ENCODE results near the gene CISD3. TPM values are rescaled to one million over a fixed set of nuclear protein-coding genes. Genes with fewer than 3 reads are reported as not detected.
A peak's percentile ranks its signal among the peaks of the same experiment; 100 is the strongest.

The CISD3 gene
- total RNA-seq, 2 experiments from 2014 or later: 4.7 to 5.7 TPM

DNA sequence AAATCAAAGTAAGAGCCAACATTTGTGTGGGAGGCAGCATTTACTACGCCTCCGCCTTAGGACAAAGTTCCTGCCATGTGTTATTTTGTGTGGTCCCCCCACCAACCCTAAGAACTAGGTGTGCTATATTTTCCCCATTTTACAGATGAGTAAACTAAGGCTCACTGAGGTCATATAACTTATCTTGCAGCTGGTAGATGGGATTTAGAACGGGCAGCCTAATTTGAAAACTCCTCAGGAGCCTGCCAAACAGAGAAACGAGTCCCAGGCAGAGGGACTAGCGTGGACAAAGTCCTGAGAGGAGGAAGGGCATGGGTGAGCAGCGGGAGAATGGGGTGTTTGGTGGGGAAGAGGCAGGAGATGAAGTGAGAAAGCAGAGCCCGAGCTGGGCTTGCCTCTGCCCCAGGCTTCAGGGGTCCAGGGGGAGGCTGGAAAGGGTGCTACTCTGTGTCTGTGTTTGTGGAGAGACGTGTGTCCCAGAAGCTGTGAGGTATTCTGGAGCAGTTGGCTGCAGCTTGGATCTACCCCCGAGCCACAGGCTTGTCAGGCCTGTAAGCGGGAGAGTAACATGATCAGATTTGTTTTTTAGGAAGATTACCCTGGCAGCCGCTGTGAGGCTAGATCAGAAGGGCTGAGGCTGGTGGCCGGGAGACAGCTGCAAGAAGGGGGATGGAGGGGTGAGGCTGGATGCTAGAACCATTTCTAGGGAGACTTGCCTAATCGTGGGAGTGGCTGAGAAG, 20.1 kb upstream of the CISD3 start:
- ATAC-seq (ENCODE audit: poor library complexity) (no peak), DNase-seq (no peak)
- H3K36me3 ChIP-seq (ENCODE audit: insufficient read depth, low read length): peaks cover 72% of the 10 kb centered on the region
- POLR2A ChIA-PET: interaction anchor here (2.4 kb wide), 1 partner anchor 18 kb away, joined by 17 read pairs; no protein-coding TSS in a partner anchor
- TF ChIP-seq, protein P1, sequence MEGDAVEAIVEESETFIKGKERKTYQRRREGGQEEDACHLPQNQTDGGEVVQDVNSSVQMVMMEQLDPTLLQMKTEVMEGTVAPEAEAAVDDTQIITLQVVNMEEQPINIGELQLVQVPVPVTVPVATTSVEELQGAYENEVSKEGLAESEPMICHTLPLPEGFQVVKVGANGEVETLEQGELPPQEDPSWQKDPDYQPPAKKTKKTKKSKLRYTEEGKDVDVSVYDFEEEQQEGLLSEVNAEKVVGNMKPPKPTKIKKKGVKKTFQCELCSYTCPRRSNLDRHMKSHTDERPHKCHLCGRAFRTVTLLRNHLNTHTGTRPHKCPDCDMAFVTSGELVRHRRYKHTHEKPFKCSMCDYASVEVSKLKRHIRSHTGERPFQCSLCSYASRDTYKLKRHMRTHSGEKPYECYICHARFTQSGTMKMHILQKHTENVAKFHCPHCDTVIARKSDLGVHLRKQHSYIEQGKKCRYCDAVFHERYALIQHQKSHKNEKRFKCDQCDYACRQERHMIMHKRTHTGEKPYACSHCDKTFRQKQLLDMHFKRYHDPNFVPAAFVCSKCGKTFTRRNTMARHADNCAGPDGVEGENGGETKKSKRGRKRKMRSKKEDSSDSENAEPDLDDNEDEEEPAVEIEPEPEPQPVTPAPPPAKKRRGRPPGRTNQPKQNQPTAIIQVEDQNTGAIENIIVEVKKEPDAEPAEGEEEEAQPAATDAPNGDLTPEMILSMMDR (IDR thresholded peaks at IDR 0.05): no peak
- no peak overlapping the region for H3K4me3 ChIP-seq (ENCODE audit: low read length)
- Mint-ChIP-seq H3K27ac (peak overlapping the region; percentile 58), H3K4me3 (peak overlapping the region; percentile 35), H3K9me3 (no peaks in the 10 kb centered on the region), H3K27me3 (no peaks in the 10 kb centered on the region), H3K36me3 (ENCODE audit: low read depth) (peaks cover 90% of the 10 kb centered on the region), H3K4me1 (ENCODE audit: low read depth) (peaks cover 52% of the 10 kb centered on the region)
- no peaks in the 10 kb centered on the region for H3K27me3 ChIP-seq (ENCODE audit: control insufficient read depth in 1 of 2, insufficient read depth in 2 of 2, low read length in 2 of 2)
- peaks cover 70% of the 10 kb centered on the region for H3K4me1 ChIP-seq (ENCODE audit: insufficient read depth, low read length)
- CTCF ChIA-PET: interaction anchor here (0.5 kb wide), 1 partner anchor 23 kb away, joined by 3 read pairs; no protein-coding TSS in a partner anchor
- no peak overlapping the region for H3K27ac ChIP-seq (ENCODE audit: low read depth in 1 of 2, low read length in 2 of 2)
- intact Hi-C loops (cut with DNase I, micrococcal nuclease): no loop called here
- H3K9me3 ChIP-seq (ENCODE audit: control insufficient read depth in 1 of 2, insufficient read depth in 1 of 2, low read length in 2 of 2): no peaks in the 10 kb centered on the region

DNA sequence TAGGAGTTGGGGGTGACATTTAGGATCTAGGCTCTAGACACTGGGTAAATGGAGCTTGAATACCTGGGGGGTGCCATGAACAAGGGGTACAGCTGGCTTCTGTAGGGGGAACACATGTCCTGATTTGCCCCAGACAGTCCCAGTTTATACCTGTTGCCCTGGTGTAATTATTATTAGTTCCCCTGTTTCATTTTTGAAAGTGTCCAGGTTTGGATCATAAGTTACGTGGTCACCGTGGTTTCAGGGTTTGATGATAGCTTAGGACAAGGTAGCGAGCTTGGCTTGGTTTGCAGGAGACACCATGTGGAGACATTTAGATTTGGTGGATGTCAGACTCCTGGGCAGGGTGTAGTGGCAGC, 19.6 kb upstream of the CISD3 start:
- no peak overlapping the region for H3K27ac ChIP-seq (ENCODE audit: low read depth in 1 of 2, low read length in 2 of 2)
- Mint-ChIP-seq H3K27ac (peak overlapping the region; percentile 50), H3K4me1 (ENCODE audit: low read depth) (peaks cover 52% of the 10 kb centered on the region), H3K9me3 (no peaks in the 10 kb centered on the region), H3K36me3 (ENCODE audit: low read depth) (peaks cover 95% of the 10 kb centered on the region), H3K27me3 (no peaks in the 10 kb centered on the region), H3K4me3 (no peak overlapping the region)
- no peak overlapping the region for H3K4me3 ChIP-seq (ENCODE audit: low read length)
- peaks cover 78% of the 10 kb centered on the region for H3K36me3 ChIP-seq (ENCODE audit: insufficient read depth, low read length)
- no peak for ATAC-seq (ENCODE audit: poor library complexity)
- DNase-seq: no peak
- CTCF ChIA-PET: no interaction called here
- no peaks in the 10 kb centered on the region for H3K27me3 ChIP-seq (ENCODE audit: control insufficient read depth in 1 of 2, insufficient read depth in 2 of 2, low read length in 2 of 2)
- intact Hi-C loops (cut with DNase I, micrococcal nuclease): no loop called here
- POLR2A ChIA-PET: interaction anchor here (0.9 to 2.4 kb wide), 2 partner anchors 9 to 17 kb away, joined by 3 to 17 read pairs; no protein-coding TSS in a partner anchor
- no peaks in the 10 kb centered on the region for H3K9me3 ChIP-seq (ENCODE audit: control insufficient read depth in 1 of 2, insufficient read depth in 1 of 2, low read length in 2 of 2)
- peaks cover 70% of the 10 kb centered on the region for H3K4me1 ChIP-seq (ENCODE audit: insufficient read depth, low read length)
- TF ChIP-seq, protein P1 (IDR thresholded peaks at IDR 0.05): no peak

DNA sequence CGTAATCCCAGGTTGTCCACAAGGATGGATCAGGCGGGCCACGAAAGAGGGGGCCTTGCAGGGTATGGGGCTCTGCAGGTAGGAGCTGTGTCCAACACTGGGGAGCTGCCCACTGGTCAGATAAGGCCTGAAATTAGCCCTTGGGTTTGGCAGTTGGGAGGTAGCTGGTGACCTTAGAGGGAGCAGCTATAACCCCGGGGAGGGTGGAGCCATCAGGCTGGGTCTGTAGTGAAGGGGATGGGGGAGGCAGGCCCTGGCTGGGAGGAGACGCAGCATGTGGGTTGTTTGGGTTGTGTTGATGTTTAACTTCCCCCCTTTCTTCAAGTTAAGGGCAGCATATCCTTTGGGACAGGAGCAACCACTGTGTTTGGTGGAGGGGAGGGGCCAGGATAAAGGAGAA, 19.2 kb upstream of the CISD3 start:
- H3K27me3 ChIP-seq (ENCODE audit: control insufficient read depth in 1 of 2, insufficient read depth in 2 of 2, low read length in 2 of 2): no peaks in the 10 kb centered on the region
- POLR2A ChIA-PET: interaction anchor here (0.9 to 2.4 kb wide), 2 partner anchors 9 to 17 kb away, joined by 3 to 17 read pairs; no protein-coding TSS in a partner anchor
- no peak overlapping the region for H3K4me3 ChIP-seq (ENCODE audit: low read length)
- H3K9me3 ChIP-seq (ENCODE audit: control insufficient read depth in 1 of 2, insufficient read depth in 1 of 2, low read length in 2 of 2): no peaks in the 10 kb centered on the region
- H3K4me3 Mint-ChIP-seq: no peak overlapping the region
- peaks cover 50% of the 10 kb centered on the region for H3K4me1 Mint-ChIP-seq (ENCODE audit: low read depth)
- ATAC-seq (ENCODE audit: poor library complexity) (no peak), DNase-seq (no peak)
- no peak overlapping the region for H3K27ac ChIP-seq (ENCODE audit: low read depth in 1 of 2, low read length in 2 of 2)
- CTCF ChIA-PET: no interaction called here
- TF ChIP-seq, protein P1 (IDR thresholded peaks at IDR 0.05): no peak
- peaks cover 96% of the 10 kb centered on the region for H3K36me3 Mint-ChIP-seq (ENCODE audit: low read depth)
- peak overlapping the region; percentile 50 for H3K27ac Mint-ChIP-seq
- H3K9me3 Mint-ChIP-seq: no peaks in the 10 kb centered on the region
- peaks cover 82% of the 10 kb centered on the region for H3K36me3 ChIP-seq (ENCODE audit: insufficient read depth, low read length)
- intact Hi-C loops (cut with DNase I, micrococcal nuclease): no loop called here
- H3K4me1 ChIP-seq (ENCODE audit: insufficient read depth, low read length): peaks cover 68% of the 10 kb centered on the region
- H3K27me3 Mint-ChIP-seq: no peaks in the 10 kb centered on the region

Measured in CD4-positive, alpha-beta T cell (primary cell).